Skeletal muscle tissue (tissue), 4 donors: ENCODE results near the gene ARID1B. TPM values are rescaled to one million over a fixed set of nuclear protein-coding genes. Genes with fewer than 3 reads are reported as not detected.
A peak's percentile ranks its signal among the peaks of the same experiment; 100 is the strongest.

ENCODE experiments used
- H3K27ac ChIP-seq: one replicate; pipeline ENCODE4 v1.7.0; 2013; ENCODE audit warnings: mild to moderate bottlenecking, low read depth, low read length, inconsistent platforms
- H3K27me3 ChIP-seq, 3 donors: one replicate each; pipeline ENCODE4 v1.7.0; 2013; ENCODE audit warnings: low read length in 3 of 3; ENCODE audit not compliant: control insufficient read depth in 3 of 3, insufficient read depth in 3 of 3
- H3K36me3 ChIP-seq, 3 donors: one replicate each; pipeline ENCODE4 v1.7.0; 2013; ENCODE audit warnings: low read length in 3 of 3; ENCODE audit not compliant: control insufficient read depth in 3 of 3, insufficient read depth in 3 of 3
- H3K4me1 ChIP-seq, 3 donors: one replicate each; pipeline ENCODE4 v1.7.0; 2013; ENCODE audit warnings: low read length in 3 of 3, mild to moderate bottlenecking in 3 of 3; ENCODE audit not compliant: control insufficient read depth in 3 of 3, insufficient read depth in 3 of 3
- H3K4me3 ChIP-seq, 3 donors: one replicate each; pipeline ENCODE4 v1.7.0; 2013; ENCODE audit warnings: low read length in 3 of 3
- H3K9ac ChIP-seq, 3 donors: one replicate each; pipeline ENCODE4 v1.7.0; 2013; ENCODE audit warnings: low read length in 3 of 3, mild to moderate bottlenecking in 3 of 3, moderate library complexity in 2 of 3, low read depth in 1 of 3
- H3K9me3 ChIP-seq, 3 donors: one replicate each; pipeline ENCODE4 v1.7.0; 2013; ENCODE audit warnings: low read length in 3 of 3; ENCODE audit not compliant: control insufficient read depth in 3 of 3
- total RNA-seq: library from RNA; depleted of rRNA; stranded (reverse); fragments of >200 nt; gene quantifications from one replicate; pipeline ENCODE4 v1.2.3, GENCODE V29; 2014
- donor health status: Osteomylitis.

Gene ARID1B
- 73.6 TPM for total RNA-seq

DNA sequence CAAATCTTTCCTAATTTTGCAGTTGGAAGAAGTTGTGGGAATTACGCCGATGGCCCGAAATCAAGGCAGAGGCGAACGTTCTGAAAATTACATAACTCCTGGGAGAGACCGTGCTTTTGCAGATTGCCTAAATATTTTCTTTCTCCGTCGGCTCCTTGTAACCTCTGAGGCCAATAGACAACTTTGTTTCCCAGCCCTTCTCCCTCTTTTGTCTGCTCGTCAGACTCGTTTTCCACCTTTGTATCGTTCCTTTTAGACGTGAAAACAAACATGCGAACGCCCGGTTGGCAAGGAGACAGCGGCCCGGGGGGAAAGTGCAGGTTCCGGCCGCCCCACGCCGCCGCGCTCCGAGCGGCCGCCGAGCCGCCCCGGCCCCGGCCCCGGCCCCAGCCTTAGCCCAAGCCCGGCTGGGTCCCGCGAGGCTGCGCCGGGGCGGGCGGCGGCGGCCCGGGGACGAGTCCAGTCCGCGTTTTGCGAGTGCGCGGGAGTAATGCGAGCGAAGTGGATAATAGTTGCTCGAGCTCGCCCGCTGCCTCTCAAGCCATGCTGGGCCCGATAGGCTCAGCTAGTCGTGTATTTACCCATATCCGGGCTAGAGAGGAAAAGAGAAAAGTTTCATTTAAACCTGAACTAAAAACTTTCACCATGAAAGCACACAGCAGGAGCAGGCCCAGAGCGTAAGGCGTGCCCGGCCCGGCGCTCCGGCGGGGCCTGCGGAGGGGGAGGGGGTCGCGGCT is at the start of gene ARID1B:
Gene ARID1B, plus strand, starts transcription at position 539 of the 737 bp plus-strand sequence. CDS start 303 bp downstream, outside the sequence.
- peak within 1 kb of the TSS; percentile 81 to 97 (median 94) for H3K9ac ChIP-seq
- H3K9me3 ChIP-seq = no peaks in the 10 kb centered on the region

DNA sequence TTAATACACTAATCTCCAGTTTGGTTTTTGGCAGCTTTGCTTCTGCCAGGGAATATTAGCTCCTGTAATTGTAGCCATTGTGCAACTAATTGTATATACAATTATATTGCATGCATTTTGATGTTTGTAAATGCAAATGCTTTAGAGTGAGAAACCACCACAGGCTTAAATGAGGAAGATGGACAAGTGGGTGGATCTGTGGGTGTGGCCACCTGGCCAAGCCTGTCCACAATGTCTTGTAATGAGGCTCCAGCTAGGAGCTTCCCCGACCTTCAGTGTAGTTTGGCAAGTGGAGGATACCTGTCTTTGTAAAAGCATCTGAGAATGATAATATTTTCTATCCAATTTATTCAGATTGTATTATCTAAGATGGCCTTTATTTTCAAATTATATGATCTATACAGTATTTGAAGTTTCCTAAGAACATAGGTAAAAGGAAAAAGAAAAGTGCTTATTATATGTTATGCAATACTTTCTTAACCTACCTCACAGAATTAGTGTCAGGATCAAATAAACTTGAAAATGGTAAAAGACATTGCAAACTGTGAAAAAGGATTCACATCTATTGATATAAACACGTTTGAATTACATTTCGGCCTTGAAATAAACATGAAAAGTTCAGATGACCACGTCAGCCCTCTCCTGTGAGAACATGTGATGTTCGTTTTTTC is 49.3 kb upstream of the ARID1B start:
- Histone ChIP-seq H3K27me3 (no peaks in the 10 kb centered on the region), H3K9ac (no peak overlapping the region), H3K4me1 (no peaks in the 10 kb centered on the region), H3K9me3 (no peaks in the 10 kb centered on the region), H3K27ac (no peak overlapping the region), H3K4me3 (no peak overlapping the region), H3K36me3 (no peaks in the 10 kb centered on the region)

More for the DNA sequence above, at the start of gene ARID1B:
- Histone ChIP-seq H3K4me1 (peaks cover 14 to 17% (median 15%) of the 10 kb centered on the region in 3 donors), H3K4me3 (peak within 1 kb of the TSS; percentile 82 to 91 (median 87)), H3K36me3 (no peaks in the 10 kb centered on the region), H3K27me3 (no peaks in the 10 kb centered on the region), H3K27ac (peak within 1 kb of the TSS; percentile 93)

DNA sequence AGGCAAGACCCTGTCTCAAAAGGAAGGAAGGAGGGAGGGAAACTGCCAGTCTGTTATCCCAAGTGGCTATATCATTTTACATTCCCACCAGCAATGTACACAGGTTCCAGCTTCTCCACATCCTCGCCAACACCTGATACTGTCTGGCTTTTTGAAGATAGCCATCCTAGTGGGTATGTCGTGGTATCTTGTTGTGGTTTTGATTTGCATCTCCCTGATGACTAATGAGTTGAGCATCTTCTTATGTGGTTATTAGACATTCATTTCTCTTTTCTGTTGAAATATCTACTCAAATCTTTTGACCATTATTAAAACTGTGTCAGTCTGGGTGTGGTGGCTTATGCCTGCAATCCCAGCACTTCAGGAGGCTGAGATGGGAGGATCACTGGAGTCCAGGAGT is 47.9 kb upstream of the ARID1B start:
- Histone ChIP-seq H3K27me3 (no peaks in the 10 kb centered on the region), H3K36me3 (no peaks in the 10 kb centered on the region), H3K4me3 (no peak overlapping the region), H3K9me3 (no peaks in the 10 kb centered on the region), H3K4me1 (no peaks in the 10 kb centered on the region), H3K9ac (no peak overlapping the region), H3K27ac (no peak overlapping the region)

DNA sequence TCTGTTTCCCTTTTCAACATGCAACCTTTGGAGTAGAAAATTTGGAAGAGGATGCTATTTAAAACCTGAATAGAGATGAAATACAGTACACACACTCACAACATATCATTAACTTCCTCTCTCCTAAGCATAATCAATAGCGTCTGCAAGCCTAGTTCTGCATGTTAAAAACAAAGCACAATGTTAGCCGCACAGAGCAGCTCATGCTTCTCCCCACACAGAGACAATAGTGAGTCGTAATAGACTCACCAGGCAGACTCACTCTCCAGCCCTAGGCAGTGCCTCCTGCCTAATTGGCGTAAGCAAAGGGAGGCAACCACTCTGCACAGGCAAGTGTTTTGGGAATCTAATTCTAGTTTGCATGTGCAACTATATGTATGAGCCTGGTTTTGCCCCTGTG is 45.8 kb upstream of the ARID1B start:
- Histone ChIP-seq H3K27me3 (no peaks in the 10 kb centered on the region), H3K27ac (no peak overlapping the region), H3K9me3 (no peaks in the 10 kb centered on the region), H3K4me3 (no peak overlapping the region), H3K36me3 (no peaks in the 10 kb centered on the region), H3K4me1 (no peaks in the 10 kb centered on the region), H3K9ac (no peak overlapping the region)

DNA sequence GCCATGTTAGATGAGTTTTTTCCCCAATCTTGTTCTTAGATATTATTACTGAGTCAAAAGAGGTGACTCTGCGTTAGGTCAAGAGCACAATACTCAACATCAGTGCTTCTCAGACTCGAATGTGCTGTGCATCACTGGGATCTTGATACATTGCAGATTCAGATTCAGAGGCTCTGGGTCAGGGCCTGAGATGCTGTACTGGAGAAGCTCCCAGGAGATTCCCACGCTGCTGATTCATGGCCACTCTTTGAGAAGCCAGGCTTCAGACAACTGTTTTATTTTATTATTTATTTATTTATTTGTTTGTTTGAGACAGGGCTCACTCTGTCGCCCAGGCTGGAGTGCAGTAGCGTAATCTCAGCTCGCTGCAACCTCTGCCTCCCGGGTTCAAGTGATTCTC is 41.4 kb upstream of the ARID1B start:
- Histone ChIP-seq H3K36me3 (no peaks in the 10 kb centered on the region), H3K9ac (no peak overlapping the region), H3K27me3 (no peaks in the 10 kb centered on the region), H3K4me1 (no peaks in the 10 kb centered on the region), H3K9me3 (peaks cover 0 to 2% (median 0%) of the 10 kb centered on the region in 3 donors), H3K27ac (no peak overlapping the region), H3K4me3 (no peak overlapping the region)

DNA sequence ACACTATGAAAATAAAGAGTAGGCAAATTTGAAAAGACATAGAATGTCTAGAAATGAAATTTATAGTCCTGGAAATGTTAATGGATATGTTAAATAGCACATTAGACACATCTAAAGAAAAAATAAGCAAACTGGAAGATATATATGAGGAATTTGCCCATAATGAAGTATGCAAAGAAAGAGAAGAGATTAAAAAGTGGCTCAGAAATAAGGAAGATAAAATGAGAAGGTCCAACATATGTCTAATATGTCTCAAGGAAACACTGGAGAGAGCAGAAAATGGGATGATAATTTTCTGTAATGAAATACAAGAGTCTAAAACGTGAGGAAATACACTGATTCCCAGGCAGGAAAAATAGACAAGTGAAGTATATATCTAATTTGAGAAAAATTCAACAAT is 36.6 kb upstream of the ARID1B start:
- Histone ChIP-seq H3K4me1 (no peaks in the 10 kb centered on the region), H3K9me3 (peaks cover 0 to 2% (median 0%) of the 10 kb centered on the region in 3 donors), H3K36me3 (no peaks in the 10 kb centered on the region), H3K27ac (no peak overlapping the region), H3K9ac (no peak overlapping the region), H3K27me3 (no peaks in the 10 kb centered on the region), H3K4me3 (no peak overlapping the region)

DNA sequence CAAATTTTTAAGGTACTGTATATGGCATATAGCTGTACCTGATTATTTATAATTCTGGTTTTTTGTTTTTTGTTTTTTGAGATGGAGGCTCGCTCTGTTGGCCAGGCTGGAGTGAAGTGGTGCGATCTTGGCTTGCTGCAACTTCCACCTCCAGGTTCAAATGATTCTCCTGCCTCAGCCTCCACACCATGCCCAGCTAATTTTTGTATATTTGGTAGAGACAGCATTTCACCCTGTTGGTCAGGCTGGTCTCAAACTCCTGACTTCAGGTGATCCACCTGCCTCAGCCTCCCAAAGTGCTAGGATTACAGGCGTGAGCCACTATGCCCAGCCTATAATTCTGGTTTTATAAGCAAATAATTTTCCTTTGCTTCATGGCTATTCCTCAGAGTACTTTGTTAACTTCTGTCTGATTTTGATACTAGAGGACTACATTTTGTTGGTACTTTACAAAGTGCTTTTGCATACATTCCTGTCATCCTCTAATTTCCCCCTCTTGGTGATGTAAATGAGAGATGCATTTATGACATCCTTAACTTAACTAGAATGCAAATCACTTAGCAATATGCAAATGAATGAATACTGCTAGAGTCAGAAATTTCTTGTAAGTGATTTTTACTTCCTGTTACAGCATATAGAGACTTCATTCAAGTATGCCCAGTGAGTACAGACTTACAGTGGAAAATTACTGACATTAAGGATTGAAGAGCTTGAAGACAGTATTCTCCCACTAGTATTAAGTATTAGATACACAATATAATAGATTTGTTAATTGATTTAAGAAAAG is 35.7 kb upstream of the ARID1B start:
- no peak overlapping the region for H3K27ac ChIP-seq
- H3K27me3 ChIP-seq = no peaks in the 10 kb centered on the region
- H3K36me3 ChIP-seq = no peaks in the 10 kb centered on the region
- no peaks in the 10 kb centered on the region for H3K4me1 ChIP-seq
- no peak overlapping the region for H3K4me3 ChIP-seq
- H3K9me3 ChIP-seq = peaks cover 0 to 2% (median 0%) of the 10 kb centered on the region in 3 donors
- no peak overlapping the region for H3K9ac ChIP-seq

DNA sequence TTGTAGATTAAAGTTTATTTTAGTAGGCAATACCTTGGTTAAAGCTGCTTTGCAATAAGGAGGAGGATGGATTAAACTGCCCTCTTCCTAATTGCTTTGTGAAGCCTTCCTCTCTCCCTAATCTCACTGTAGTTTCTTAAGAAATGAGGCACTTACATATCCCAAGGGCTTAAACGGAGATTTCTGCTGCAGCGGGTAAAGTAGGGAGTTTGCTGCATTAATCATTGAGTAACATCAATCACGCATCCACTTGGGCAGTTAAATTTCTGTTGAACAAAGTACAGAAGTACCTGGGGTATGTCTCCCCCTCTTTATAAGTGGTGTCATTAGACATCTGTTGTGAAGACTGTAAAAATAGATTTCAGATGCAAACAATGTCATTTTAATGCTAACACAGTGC is 29.5 kb upstream of the ARID1B start:
- no peak overlapping the region for H3K9ac ChIP-seq
- H3K4me1 ChIP-seq = no peaks in the 10 kb centered on the region
- H3K9me3 ChIP-seq = no peaks in the 10 kb centered on the region
- H3K4me3 ChIP-seq = no peak overlapping the region
- no peaks in the 10 kb centered on the region for H3K27me3 ChIP-seq
- no peak overlapping the region for H3K27ac ChIP-seq
- H3K36me3 ChIP-seq = no peaks in the 10 kb centered on the region

DNA sequence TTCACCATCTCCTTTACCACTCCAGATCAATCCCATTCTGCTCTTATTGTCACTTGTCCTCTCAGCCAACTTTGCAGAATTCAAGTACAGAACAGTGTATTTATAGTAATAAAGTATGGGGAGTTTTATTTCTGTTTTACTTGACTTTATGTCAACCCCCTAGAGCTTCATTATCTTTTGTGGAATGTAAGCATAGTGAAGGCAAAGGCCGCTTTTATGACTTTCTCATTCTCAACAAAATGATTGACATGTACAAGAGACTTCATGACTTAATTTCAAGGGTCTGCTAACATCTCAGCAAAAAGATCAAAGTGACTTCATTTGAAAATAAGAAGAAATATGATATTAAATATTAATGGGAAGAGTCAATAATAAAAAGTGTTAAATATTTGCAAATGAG is 28.7 kb upstream of the ARID1B start:
- no peaks in the 10 kb centered on the region for H3K4me1 ChIP-seq
- H3K27ac ChIP-seq = no peak overlapping the region
- no peak overlapping the region for H3K4me3 ChIP-seq
- no peaks in the 10 kb centered on the region for H3K27me3 ChIP-seq
- no peaks in the 10 kb centered on the region for H3K36me3 ChIP-seq
- no peaks in the 10 kb centered on the region for H3K9me3 ChIP-seq
- H3K9ac ChIP-seq = no peak overlapping the region
